IPS-18a (cell line): ENCODE data around the gene RNF220.

Source experiments
- H3K27ac ChIP-seq: one replicate; pipeline ENCODE4 v1.5.1; 2013; ENCODE audit warnings: low read length
- H3K27me3 ChIP-seq: one replicate; pipeline ENCODE4 v1.6.1; 2013; ENCODE audit warnings: mild to moderate bottlenecking, low read length; ENCODE audit not compliant: control insufficient read depth, insufficient read depth
- H3K36me3 ChIP-seq: one replicate; pipeline ENCODE4 v1.6.1; 2013; ENCODE audit warnings: low read depth, low read length; ENCODE audit not compliant: control insufficient read depth
- H3K4me1 ChIP-seq: one replicate; pipeline ENCODE4 v1.6.1; 2013; ENCODE audit warnings: low read depth, low read length; ENCODE audit not compliant: control insufficient read depth
- H3K4me3 ChIP-seq: one replicate; pipeline ENCODE4 v1.5.1; 2013; ENCODE audit warnings: low read length
- H3K9ac ChIP-seq: one replicate; pipeline ENCODE4 v1.6.1; 2013; ENCODE audit warnings: mild to moderate bottlenecking, low read length, moderate library complexity
- H3K9me3 ChIP-seq: one replicate; pipeline ENCODE4 v1.6.1; 2013; ENCODE audit warnings: low read depth, low read length; ENCODE audit not compliant: control insufficient read depth

RNF220 gene

GRCh38 chr1:44519035-44519676 lies 114.1 kb downstream of the RNF220 start:
- no peak overlapping the region for H3K4me3 ChIP-seq
- H3K27ac ChIP-seq: no peak overlapping the region
- H3K9ac ChIP-seq: no peak overlapping the region
- no peaks in the 10 kb centered on the region for H3K27me3 ChIP-seq
- no peaks in the 10 kb centered on the region for H3K36me3 ChIP-seq
- H3K4me1 ChIP-seq: peaks cover 18% of the 10 kb centered on the region
- no peaks in the 10 kb centered on the region for H3K9me3 ChIP-seq

GRCh38 chr1:44521378-44522080 lies 116.5 kb downstream of the RNF220 start:
- Histone ChIP-seq H3K4me1 (peaks cover 28% of the 10 kb centered on the region), H3K27me3 (no peaks in the 10 kb centered on the region), H3K4me3 (no peak overlapping the region), H3K27ac (no peak overlapping the region), H3K9ac (no peak overlapping the region), H3K36me3 (no peaks in the 10 kb centered on the region), H3K9me3 (no peaks in the 10 kb centered on the region)

- H3K9me3 ChIP-seq: no peaks in the 10 kb centered on the region
- peak overlapping the region; percentile 77 for H3K9ac ChIP-seq
- peak overlapping the region; percentile 47 for H3K4me3 ChIP-seq
- H3K27ac ChIP-seq: peak overlapping the region; percentile 43
- H3K4me1 ChIP-seq: peaks cover 28% of the 10 kb centered on the region
- no peaks in the 10 kb centered on the region for H3K27me3 ChIP-seq
- no peaks in the 10 kb centered on the region for H3K36me3 ChIP-seq
These were observed 118.8 kb downstream of the RNF220 start for GRCh38 chr1:44523593-44524591.

GRCh38 chr1:44524655-44525500 lies 119.8 kb downstream of the RNF220 start:
- Histone ChIP-seq H3K27me3 (no peaks in the 10 kb centered on the region), H3K4me3 (peak overlapping the region; percentile 47), H3K9ac (peak overlapping the region; percentile 77), H3K36me3 (no peaks in the 10 kb centered on the region), H3K9me3 (no peaks in the 10 kb centered on the region), H3K4me1 (peaks cover 23% of the 10 kb centered on the region), H3K27ac (peak overlapping the region; percentile 43)

GRCh38 chr1:44526295-44527073 lies 121.4 kb downstream of the RNF220 start:
- Histone ChIP-seq H3K36me3 (no peaks in the 10 kb centered on the region), H3K9ac (no peak overlapping the region), H3K27me3 (no peaks in the 10 kb centered on the region), H3K9me3 (no peaks in the 10 kb centered on the region), H3K4me1 (peaks cover 23% of the 10 kb centered on the region), H3K4me3 (no peak overlapping the region), H3K27ac (no peak overlapping the region)

GRCh38 chr1:44531785-44532566 lies 126.9 kb downstream of the RNF220 start:
- no peaks in the 10 kb centered on the region for H3K27me3 ChIP-seq
- peaks cover 31% of the 10 kb centered on the region for H3K4me1 ChIP-seq
- H3K27ac ChIP-seq: no peak overlapping the region
- no peak overlapping the region for H3K4me3 ChIP-seq
- no peaks in the 10 kb centered on the region for H3K9me3 ChIP-seq
- no peak overlapping the region for H3K9ac ChIP-seq
- no peaks in the 10 kb centered on the region for H3K36me3 ChIP-seq

- Histone ChIP-seq H3K36me3 (no peaks in the 10 kb centered on the region), H3K9me3 (no peaks in the 10 kb centered on the region), H3K9ac (no peak overlapping the region), H3K27ac (no peak overlapping the region), H3K4me3 (no peak overlapping the region), H3K4me1 (peaks cover 37% of the 10 kb centered on the region), H3K27me3 (no peaks in the 10 kb centered on the region)
These were observed 127.5 kb downstream of the RNF220 start for GRCh38 chr1:44532567-44532944.

- no peaks in the 10 kb centered on the region for H3K9me3 ChIP-seq
- no peak overlapping the region for H3K4me3 ChIP-seq
- H3K27ac ChIP-seq: no peak overlapping the region
- H3K4me1 ChIP-seq: peaks cover 42% of the 10 kb centered on the region
- H3K36me3 ChIP-seq: no peaks in the 10 kb centered on the region
- H3K27me3 ChIP-seq: peaks cover under 1% of the 10 kb centered on the region
- H3K9ac ChIP-seq: no peak overlapping the region
These were observed 129.7 kb downstream of the RNF220 start for GRCh38 chr1:44534771-44535170.

GRCh38 chr1:44536357-44537209 lies 131.5 kb downstream of the RNF220 start:
- H3K27ac ChIP-seq: no peak overlapping the region
- no peak overlapping the region for H3K9ac ChIP-seq
- no peaks in the 10 kb centered on the region for H3K36me3 ChIP-seq
- H3K4me3 ChIP-seq: no peak overlapping the region
- no peaks in the 10 kb centered on the region for H3K9me3 ChIP-seq
- H3K27me3 ChIP-seq: peaks cover 15% of the 10 kb centered on the region
- H3K4me1 ChIP-seq: peaks cover 48% of the 10 kb centered on the region
